Osteoblast (primary cell): ENCODE measurements around the gene LGALS7B. TPM values are rescaled to one million over a fixed set of nuclear protein-coding genes. Genes with fewer than 3 reads are reported as not detected.
"Not testable (repeated sequence)": the region's sequence is repeated elsewhere in the genome, so short reads cannot be mapped to it uniquely, and the experiment has no call there.

Experiments used
- DNase-seq: peaks from one replicate; pipeline ENCODE4 v3.0.0; 2011; ENCODE audit warnings: low spot score, mixed read lengths; ENCODE audit not compliant: insufficient read length; ENCODE audit errors: missing footprints
- H2AFZ ChIP-seq: 2 replicates; pipeline ENCODE4 v1.6.0; 2011; ENCODE audit warnings: mild to moderate bottlenecking, low read length
- H3K27ac ChIP-seq: 2 replicates; pipeline ENCODE4 v1.5.1; 2011; ENCODE audit warnings: mild to moderate bottlenecking, low read depth, low read length, moderate library complexity
- H3K27me3 ChIP-seq: 2 replicates; pipeline ENCODE4 v1.6.0; 2012; ENCODE audit warnings: mild to moderate bottlenecking, control low read depth, inconsistent platforms, low read length, moderate library complexity; ENCODE audit not compliant: insufficient read depth
- H3K36me3 ChIP-seq: 2 replicates; pipeline ENCODE4 v1.5.1; 2011; ENCODE audit warnings: mild to moderate bottlenecking, low read length, control low read depth, moderate library complexity; ENCODE audit not compliant: insufficient read depth
- H3K4me1 ChIP-seq: 2 replicates; pipeline ENCODE4 v1.5.1; 2011; ENCODE audit warnings: mild to moderate bottlenecking, low read length, control low read depth, moderate library complexity; ENCODE audit not compliant: insufficient read depth
- H3K4me2 ChIP-seq: 2 replicates; pipeline ENCODE4 v1.6.0; 2011; ENCODE audit warnings: mild to moderate bottlenecking, low read length; ENCODE audit not compliant: insufficient read depth
- H3K4me3 ChIP-seq: fragments of 200-600 bp; sonication (generic); 3 replicates; pipeline ENCODE4 v1.5.1; 2012; ENCODE audit warnings: mild to moderate bottlenecking, low read length, inconsistent platforms; ENCODE audit not compliant: insufficient read depth
- H3K79me2 ChIP-seq: 2 replicates; pipeline ENCODE4 v1.6.0; 2012; ENCODE audit warnings: mild to moderate bottlenecking, low read length, control low read depth, inconsistent platforms; ENCODE audit not compliant: insufficient read depth
- H3K9me3 ChIP-seq: 2 replicates; pipeline ENCODE4 v1.5.1; 2011; ENCODE audit warnings: low read depth, low read length, control low read depth
- H4K20me1 ChIP-seq: 2 replicates; pipeline ENCODE4 v1.6.0; 2012; ENCODE audit warnings: mild to moderate bottlenecking, low read length, control low read depth; ENCODE audit not compliant: insufficient read depth
- total RNA-seq: library from RNA; depleted of rRNA; stranded (reverse); fragments of >200 nt; gene quantifications from 2 replicates; pipeline ENCODE4 v1.2.3, GENCODE V29; 2012
- TF ChIP-seq, protein P1 (sequence below): IDR thresholded peaks from 2 replicates; pipeline ENCODE4 v1.5.1; 2011; ENCODE audit warnings: mild to moderate bottlenecking, low read depth, low read length, moderate library complexity; ENCODE audit errors: extremely low read depth

Gene LGALS7B
- total RNA-seq, 1 donor, result not detected

DNA sequence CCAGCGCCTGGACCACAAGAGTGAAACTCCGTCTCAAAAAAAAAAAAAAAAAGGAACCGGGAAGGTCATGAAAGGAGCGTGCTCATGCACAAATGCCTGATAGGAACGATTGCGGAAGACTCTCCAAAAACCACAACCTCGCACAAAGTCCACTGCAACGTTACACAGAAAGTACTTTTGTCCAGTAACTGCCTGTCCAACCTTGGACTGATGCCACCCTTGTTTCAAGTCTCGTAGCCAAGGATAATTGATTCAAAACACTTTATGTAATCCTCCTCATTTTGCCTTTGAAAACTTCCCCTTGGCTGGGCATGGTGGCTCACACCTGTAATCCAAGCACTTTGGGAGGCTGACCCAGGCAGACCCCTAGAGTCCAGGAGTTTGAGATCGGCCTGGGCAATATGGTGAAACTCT is 29.4 kb upstream of the LGALS7B start:
- no peak for DNase-seq
- H3K36me3 ChIP-seq, result no peaks in the 10 kb centered on the region
- no peak overlapping the region for H3K4me3 ChIP-seq
- no peaks in the 10 kb centered on the region for H3K4me1 ChIP-seq
- H4K20me1 ChIP-seq, result no peaks in the 10 kb centered on the region
- no peak overlapping the region for H3K4me2 ChIP-seq
- H3K27ac ChIP-seq, result no peak overlapping the region
- no peaks in the 10 kb centered on the region for H3K79me2 ChIP-seq
- no peaks in the 10 kb centered on the region for H3K9me3 ChIP-seq
- H2AFZ ChIP-seq, result no peak overlapping the region
- H3K27me3 ChIP-seq, result no peaks in the 10 kb centered on the region
- TF ChIP-seq, protein P1, sequence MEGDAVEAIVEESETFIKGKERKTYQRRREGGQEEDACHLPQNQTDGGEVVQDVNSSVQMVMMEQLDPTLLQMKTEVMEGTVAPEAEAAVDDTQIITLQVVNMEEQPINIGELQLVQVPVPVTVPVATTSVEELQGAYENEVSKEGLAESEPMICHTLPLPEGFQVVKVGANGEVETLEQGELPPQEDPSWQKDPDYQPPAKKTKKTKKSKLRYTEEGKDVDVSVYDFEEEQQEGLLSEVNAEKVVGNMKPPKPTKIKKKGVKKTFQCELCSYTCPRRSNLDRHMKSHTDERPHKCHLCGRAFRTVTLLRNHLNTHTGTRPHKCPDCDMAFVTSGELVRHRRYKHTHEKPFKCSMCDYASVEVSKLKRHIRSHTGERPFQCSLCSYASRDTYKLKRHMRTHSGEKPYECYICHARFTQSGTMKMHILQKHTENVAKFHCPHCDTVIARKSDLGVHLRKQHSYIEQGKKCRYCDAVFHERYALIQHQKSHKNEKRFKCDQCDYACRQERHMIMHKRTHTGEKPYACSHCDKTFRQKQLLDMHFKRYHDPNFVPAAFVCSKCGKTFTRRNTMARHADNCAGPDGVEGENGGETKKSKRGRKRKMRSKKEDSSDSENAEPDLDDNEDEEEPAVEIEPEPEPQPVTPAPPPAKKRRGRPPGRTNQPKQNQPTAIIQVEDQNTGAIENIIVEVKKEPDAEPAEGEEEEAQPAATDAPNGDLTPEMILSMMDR, result no peak

DNA sequence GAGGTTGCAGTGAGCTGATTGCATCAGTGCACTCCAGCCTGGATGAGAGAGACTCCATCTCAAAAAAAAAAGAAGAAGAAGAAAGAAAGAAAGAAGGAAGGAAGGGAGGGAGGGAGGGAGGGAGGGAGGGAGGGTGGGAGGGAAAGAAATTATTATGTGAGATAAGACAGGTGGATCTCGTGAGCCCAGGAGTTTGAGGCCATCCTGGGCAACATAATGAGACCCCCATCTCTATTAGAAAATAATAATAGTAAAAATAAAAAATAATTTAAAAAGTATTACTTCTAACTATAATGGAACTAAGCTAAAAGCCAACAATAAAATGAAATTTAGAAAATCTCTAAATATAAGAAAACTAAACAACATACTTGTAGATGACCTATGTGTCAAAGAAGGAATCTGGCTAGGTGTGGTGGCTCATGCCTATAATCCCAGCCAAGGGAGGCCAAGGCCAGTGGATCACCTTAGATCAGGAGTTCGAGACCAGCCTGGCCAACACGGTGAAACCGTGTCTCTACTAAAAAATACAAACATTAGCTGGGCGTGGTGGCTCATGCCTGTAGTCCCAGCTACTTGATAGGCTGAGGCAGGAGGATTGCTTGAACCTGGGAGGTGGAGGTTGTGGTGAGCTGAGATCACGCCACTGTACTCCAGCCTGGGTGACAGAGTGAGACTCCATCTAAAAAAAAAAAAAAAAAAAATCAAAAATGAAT is 28.0 kb upstream of the LGALS7B start:
- not testable (repeated sequence) for H3K79me2 ChIP-seq, H3K4me2 ChIP-seq, H2AFZ ChIP-seq, H3K36me3 ChIP-seq, H3K4me3 ChIP-seq, H3K4me1 ChIP-seq, H4K20me1 ChIP-seq, H3K9me3 ChIP-seq, DNase-seq, H3K27me3 ChIP-seq, H3K27ac ChIP-seq

DNA sequence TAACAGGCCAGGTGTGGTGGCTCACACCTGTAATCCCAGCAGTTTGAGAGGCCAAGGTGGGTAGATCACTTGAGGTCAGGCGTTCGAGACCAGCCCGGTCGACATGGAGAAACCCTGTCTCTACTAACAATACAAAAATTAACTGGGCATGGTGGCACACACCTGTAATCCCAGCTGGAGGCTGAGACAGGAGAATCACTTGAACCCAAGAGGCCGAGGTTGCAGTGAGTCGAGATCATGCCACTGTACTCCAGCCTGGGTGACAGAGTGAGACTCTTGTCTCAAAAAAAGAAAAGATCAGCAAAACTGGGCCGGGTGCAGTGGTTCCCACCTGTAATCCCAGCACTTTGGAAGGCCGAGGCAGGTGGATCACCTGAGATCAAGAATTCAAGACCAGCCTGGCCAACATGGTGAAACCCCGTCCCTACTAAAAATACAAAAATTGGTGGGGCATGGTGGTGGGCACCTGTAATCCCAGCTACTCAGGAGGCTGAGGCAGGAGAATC is 27.1 kb upstream of the LGALS7B start:
- H3K79me2 ChIP-seq, H3K4me3 ChIP-seq, H2AFZ ChIP-seq, H3K9me3 ChIP-seq, DNase-seq, H4K20me1 ChIP-seq, H3K36me3 ChIP-seq, H3K4me2 ChIP-seq, H3K27me3 ChIP-seq, H3K4me1 ChIP-seq, H3K27ac ChIP-seq: not testable (repeated sequence)

DNA sequence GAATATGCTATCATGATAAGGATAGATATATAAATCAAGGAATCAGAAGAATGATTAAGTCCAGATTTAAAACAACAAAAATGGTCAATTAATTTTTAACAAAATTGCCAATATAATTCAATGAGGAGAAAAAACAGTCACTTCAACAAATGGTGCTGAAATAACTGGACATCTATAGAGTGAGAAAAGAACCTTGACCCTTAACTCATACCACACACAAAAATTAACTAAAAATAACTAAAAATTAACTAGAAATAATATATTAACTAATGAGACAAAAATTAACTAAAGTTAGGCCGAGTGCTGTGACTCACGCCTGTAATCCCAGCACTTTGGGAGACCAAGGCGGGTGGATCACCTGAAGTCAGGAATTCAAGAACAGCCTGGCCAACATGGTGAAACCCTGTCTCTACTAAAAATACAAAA is 25.2 kb upstream of the LGALS7B start:
- no peak overlapping the region for H2AFZ ChIP-seq
- no peaks in the 10 kb centered on the region for H3K4me1 ChIP-seq
- no peak overlapping the region for H3K4me3 ChIP-seq
- no peak overlapping the region for H3K27ac ChIP-seq
- H3K36me3 ChIP-seq, result no peaks in the 10 kb centered on the region
- TF ChIP-seq, protein P1, result no peak
- no peak for DNase-seq
- no peaks in the 10 kb centered on the region for H3K79me2 ChIP-seq
- no peaks in the 10 kb centered on the region for H4K20me1 ChIP-seq
- H3K9me3 ChIP-seq, result no peaks in the 10 kb centered on the region
- no peaks in the 10 kb centered on the region for H3K27me3 ChIP-seq
- H3K4me2 ChIP-seq, result no peak overlapping the region

DNA sequence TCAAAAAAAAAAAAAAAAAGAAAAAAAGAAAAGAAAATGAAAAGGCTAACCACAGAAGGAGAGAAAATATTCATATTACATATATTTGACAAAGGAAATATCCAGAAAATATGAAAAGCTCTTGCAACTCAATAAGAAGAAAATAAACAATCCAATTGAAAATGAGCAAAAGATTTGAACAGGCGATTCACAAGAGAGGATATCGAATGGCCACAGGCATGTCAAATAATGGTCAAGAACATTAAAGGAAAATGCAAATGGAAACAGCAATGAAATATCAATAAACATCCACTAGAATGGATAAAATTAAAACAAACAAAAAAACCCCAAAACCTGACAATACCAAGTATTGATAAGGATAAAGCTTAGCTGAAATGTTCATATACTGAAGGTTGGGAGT is 23.8 kb upstream of the LGALS7B start:
- no peak for DNase-seq
- Histone ChIP-seq H3K4me3 (no peak overlapping the region), H3K79me2 (no peaks in the 10 kb centered on the region), H3K27ac (no peak overlapping the region), H3K9me3 (no peaks in the 10 kb centered on the region), H2AFZ (no peak overlapping the region), H3K4me2 (no peak overlapping the region), H3K4me1 (no peaks in the 10 kb centered on the region), H4K20me1 (no peaks in the 10 kb centered on the region), H3K36me3 (no peaks in the 10 kb centered on the region), H3K27me3 (no peaks in the 10 kb centered on the region)
- TF ChIP-seq, protein P1, result no peak
